OCI-LY1 (cell line): ENCODE measurements around the gene ODAD4.

Experiments used
- H2AFZ ChIP-seq: fragments of 200-600 bp; sonication (generic), shearing (Covaris generic); 2 replicates; pipeline ENCODE4 v1.6.0; 2014; ENCODE audit warnings: antibody characterized with exemption, mild to moderate bottlenecking, low read length
- H3F3A ChIP-seq: fragments of 200-600 bp; sonication (generic), shearing (Covaris generic); 2 replicates; pipeline ENCODE4 v1.6.0; 2014; ENCODE audit warnings: mild to moderate bottlenecking, antibody characterized with exemption, low read length, moderate library complexity; ENCODE audit not compliant: insufficient read depth
- H3K27ac ChIP-seq: fragments of 200-600 bp; sonication (generic); 2 replicates; pipeline ENCODE4 v1.5.1; 2014; ENCODE audit warnings: low read length, mixed run types, mild to moderate bottlenecking, low read depth; ENCODE audit not compliant: poor library complexity, severe bottlenecking
- H3K27me3 ChIP-seq: fragments of 200-600 bp; sonication (generic); 2 replicates; pipeline ENCODE4 v1.6.0; 2014; ENCODE audit warnings: antibody characterized with exemption, mild to moderate bottlenecking, low read length, moderate library complexity; ENCODE audit not compliant: insufficient read depth
- H3K36me3 ChIP-seq: fragments of 200-600 bp; sonication (generic); 2 replicates; pipeline ENCODE4 v1.6.1; 2014; ENCODE audit warnings: mild to moderate bottlenecking, antibody characterized with exemption, low read length, moderate library complexity, mixed read lengths; ENCODE audit not compliant: insufficient read depth
- H3K4me1 ChIP-seq: fragments of 200-600 bp; sonication (generic); 2 replicates; pipeline ENCODE4 v1.5.1; 2014; ENCODE audit warnings: mild to moderate bottlenecking, low read length, moderate library complexity; ENCODE audit not compliant: insufficient read depth, severe bottlenecking
- H3K4me2 ChIP-seq: fragments of 200-600 bp; sonication (generic), shearing (Covaris generic); 2 replicates; pipeline ENCODE4 v1.6.1; 2014; ENCODE audit warnings: low read length
- H3K4me3 ChIP-seq: fragments of 200-600 bp; sonication (generic); 2 replicates; pipeline ENCODE4 v1.5.1; 2014; ENCODE audit warnings: low read length, low read depth, mild to moderate bottlenecking, mixed read lengths; ENCODE audit not compliant: poor library complexity, severe bottlenecking
- H3K79me2 ChIP-seq: fragments of 200-600 bp; shearing (Covaris generic); 2 replicates; pipeline ENCODE4 v1.6.1; 2016; ENCODE audit warnings: mixed run types, low read length, mixed read lengths; ENCODE audit not compliant: insufficient read depth
- H3K9ac ChIP-seq: fragments of 200-600 bp; sonication (generic), shearing (Covaris generic); 2 replicates; pipeline ENCODE4 v1.6.1; 2014; ENCODE audit warnings: mild to moderate bottlenecking, low read length, mixed read lengths
- H3K9me2 ChIP-seq: fragments of 200-600 bp; sonication (generic), shearing (Covaris generic); 2 replicates; pipeline ENCODE4 v1.6.1; 2014; ENCODE audit warnings: low read depth, mild to moderate bottlenecking, low read length, mixed read lengths
- H3K9me3 ChIP-seq: fragments of 200-600 bp; shearing (Covaris generic); 2 replicates; pipeline ENCODE4 v1.6.1; 2014; ENCODE audit warnings: low read length, mixed read lengths
- H4K20me1 ChIP-seq: fragments of 200-600 bp; sonication (generic), shearing (Covaris generic); 2 replicates; pipeline ENCODE4 v1.6.0; 2016; ENCODE audit warnings: mild to moderate bottlenecking, low read length; ENCODE audit not compliant: insufficient read depth
- CTCF ChIP-seq: fragments of 200-600 bp; sonication (generic), shearing (Covaris generic); IDR thresholded peaks from 2 replicates; pipeline ENCODE4 v1.5.1; 2017; ENCODE audit warnings: mild to moderate bottlenecking, antibody characterized with exemption, low read length, moderate library complexity, mixed read lengths
- EZH2 ChIP-seq: fragments of 200-600 bp; sonication (generic), shearing (Covaris generic); IDR thresholded peaks from 2 replicates; pipeline ENCODE4 v1.8.0; 2017; ENCODE audit warnings: borderline replicate concordance, mixed run types, mild to moderate bottlenecking, antibody characterized with exemption, low read length, moderate library complexity, mixed read lengths

ODAD4 gene

GRCh38 chr17:41959030-41959335, 28.6 kb downstream of the ODAD4 start:
- Histone ChIP-seq H3F3A (no peaks in the 10 kb centered on the region), H3K27ac (no peak overlapping the region), H3K4me1 (peaks cover 5% of the 10 kb centered on the region), H4K20me1 (no peaks in the 10 kb centered on the region), H3K9me2 (no peaks in the 10 kb centered on the region), H3K79me2 (no peaks in the 10 kb centered on the region), H3K27me3 (no peaks in the 10 kb centered on the region), H3K9ac (no peak overlapping the region), H2AFZ (no peak overlapping the region), H3K4me3 (no peak overlapping the region), H3K9me3 (no peaks in the 10 kb centered on the region), H3K4me2 (no peak overlapping the region), H3K36me3 (no peaks in the 10 kb centered on the region)
- TF ChIP-seq CTCF (no peak), EZH2 (no peak)

GRCh38 chr17:41959336-41960095, 29.1 kb downstream of the ODAD4 start:
- no peak overlapping the region for H3K4me3 ChIP-seq
- peak overlapping the region; percentile 29; the same call in 1 of the 2 replicates for H3K9ac ChIP-seq
- peaks cover 5% of the 10 kb centered on the region for H3K4me1 ChIP-seq

GRCh38 chr17:41962111-41962510, 31.7 kb downstream of the ODAD4 start:
- no peaks in the 10 kb centered on the region for H3K36me3 ChIP-seq
- H3K4me2 ChIP-seq, result no peak overlapping the region
- no peaks in the 10 kb centered on the region for H3K9me3 ChIP-seq
- no peaks in the 10 kb centered on the region; the same call in 1 of the 2 replicates for H3K27me3 ChIP-seq
- H2AFZ ChIP-seq, result no peak overlapping the region
- peaks cover 4% of the 10 kb centered on the region; the same call in 1 of the 2 replicates for H3F3A ChIP-seq
- H3K9ac ChIP-seq, result no peak overlapping the region
- no peaks in the 10 kb centered on the region for H4K20me1 ChIP-seq
- H3K4me3 ChIP-seq, result no peak overlapping the region
- H3K79me2 ChIP-seq, result no peaks in the 10 kb centered on the region
- H3K27ac ChIP-seq, result no peak overlapping the region
- peaks cover 13% of the 10 kb centered on the region for H3K4me1 ChIP-seq
- no peaks in the 10 kb centered on the region for H3K9me2 ChIP-seq
- TF ChIP-seq EZH2, result no peak
- TF ChIP-seq CTCF, result no peak

More at GRCh38 chr17:41959336-41960095, 29.1 kb downstream of the ODAD4 start:
- Histone ChIP-seq H3K4me2 (peak overlapping the region; percentile 27; the same call in 1 of the 2 replicates), H4K20me1 (no peaks in the 10 kb centered on the region), H3K9me3 (no peaks in the 10 kb centered on the region), H3K27ac (no peak overlapping the region), H2AFZ (no peak overlapping the region), H3K9me2 (no peaks in the 10 kb centered on the region), H3K79me2 (no peaks in the 10 kb centered on the region), H3K36me3 (no peaks in the 10 kb centered on the region), H3F3A (no peaks in the 10 kb centered on the region), H3K27me3 (no peaks in the 10 kb centered on the region)
- TF ChIP-seq CTCF (peak; percentile 70), EZH2 (no peak)
